Astrocyte of the spinal cord (primary cell): ENCODE data around the gene EDIL3.

Source experiments
- DNase-seq: peaks from one replicate; pipeline ENCODE4 v3.0.0; 2011; ENCODE audit warnings: low read depth, low spot score
- H3K4me3 ChIP-seq: 2 replicates; pipeline ENCODE4 v1.5.1; 2011; ENCODE audit warnings: low read depth, mild to moderate bottlenecking, low read length, moderate library complexity
- CTCF ChIP-seq: IDR thresholded peaks from 2 replicates; pipeline ENCODE4 v1.5.1; 2012; ENCODE audit warnings: low read depth, mild to moderate bottlenecking, low read length, inconsistent platforms
- in situ Hi-C: cut with HindIII; loops from 2 replicates; pipeline ENCODE4 v1.10.0; 2017; ENCODE audit warnings: low sequenced_read_pairs

The EDIL3 gene

GRCh38 chr5:83917261-83917908 is 467.3 kb downstream of the EDIL3 start:
- no peak overlapping the region for H3K4me3 ChIP-seq
- in situ Hi-C loops, result no loop called here
- TF ChIP-seq CTCF, result no peak
- DNase-seq, result no peak

GRCh38 chr5:83914662-83915418 is 469.8 kb downstream of the EDIL3 start:
- in situ Hi-C loops, result no loop called here
- no peak for TF ChIP-seq CTCF
- H3K4me3 ChIP-seq, result no peak overlapping the region
- peak; percentile 75 for DNase-seq

GRCh38 chr5:83914199-83914598 is 470.5 kb downstream of the EDIL3 start:
- TF ChIP-seq CTCF, result no peak
- in situ Hi-C loops, result no loop called here
- H3K4me3 ChIP-seq, result no peak overlapping the region
- peak; percentile 47 for DNase-seq

- in situ Hi-C loops, result no loop called here
Measured at GRCh38 chr5:83913593-83913992, 471.1 kb downstream of the EDIL3 start.

GRCh38 chr5:83911367-83911919 is 473.2 kb downstream of the EDIL3 start:
- no peak for TF ChIP-seq CTCF
- in situ Hi-C loops, result no loop called here
- no peak for DNase-seq
- H3K4me3 ChIP-seq, result no peak overlapping the region

More at GRCh38 chr5:83913593-83913992, 471.1 kb downstream of the EDIL3 start:
- no peak for DNase-seq
- no peak overlapping the region for H3K4me3 ChIP-seq
- no peak for TF ChIP-seq CTCF

- H3K4me3 ChIP-seq, result no peak overlapping the region
- in situ Hi-C loops, result no loop called here
- no peak for TF ChIP-seq CTCF
- DNase-seq, result peak; percentile 32
Measured at GRCh38 chr5:83900306-83900705, 484.4 kb downstream of the EDIL3 start.
